ENCODE measurements around the gene AIFM1.

Gene AIFM1

GRCh38 chrX:130165703-130166502, at the start of gene AIFM1:
Gene AIFM1 (minus strand): TSS chrX:130165841. CDS start chrX:130165656, 185 bp downstream.
- no peak for TF ChIP-seq GATA1 (IDR thresholded peaks at IDR 0.05; ENCODE audit: low read depth, low read length)
- peak; percentile 93 for TF ChIP-seq POLR2A (IDR thresholded peaks at IDR 0.05; ENCODE audit: low read length)
- peak; percentile 94 for DNase-seq

- no peak for DNase-seq
- TF ChIP-seq GATA1 (IDR thresholded peaks at IDR 0.05; ENCODE audit: low read depth, low read length) (no peak), POLR2A (IDR thresholded peaks at IDR 0.05; ENCODE audit: low read length) (no peak)
Observed at GRCh38 chrX:130213376-130213775, 47.7 kb upstream of the AIFM1 start.

- TF ChIP-seq GATA1 (IDR thresholded peaks at IDR 0.05; ENCODE audit: low read depth, low read length) (no peak), POLR2A (IDR thresholded peaks at IDR 0.05; ENCODE audit: low read length) (no peak)
Observed at GRCh38 chrX:130212371-130212770, 46.7 kb upstream of the AIFM1 start.

GRCh38 chrX:130211415-130212186, 46.0 kb upstream of the AIFM1 start:
- no peak for DNase-seq
- TF ChIP-seq POLR2A (IDR thresholded peaks at IDR 0.05; ENCODE audit: low read length), result no peak
- TF ChIP-seq GATA1 (IDR thresholded peaks at IDR 0.05; ENCODE audit: low read depth, low read length), result no peak

More at GRCh38 chrX:130212371-130212770, 46.7 kb upstream of the AIFM1 start:
- no peak for DNase-seq

- TF ChIP-seq GATA1 (IDR thresholded peaks at IDR 0.05; ENCODE audit: low read depth, low read length), result no peak
- no peak for TF ChIP-seq POLR2A (IDR thresholded peaks at IDR 0.05; ENCODE audit: low read length)
- DNase-seq, result no peak
Observed at GRCh38 chrX:130204647-130205046, 39.0 kb upstream of the AIFM1 start.

GRCh38 chrX:130197464-130197863, 31.8 kb upstream of the AIFM1 start:
- TF ChIP-seq POLR2A (IDR thresholded peaks at IDR 0.05; ENCODE audit: low read length), result no peak
- DNase-seq, result no peak

- DNase-seq, result no peak
- no peak for TF ChIP-seq POLR2A (IDR thresholded peaks at IDR 0.05; ENCODE audit: low read length)
- no peak for TF ChIP-seq GATA1 (IDR thresholded peaks at IDR 0.05; ENCODE audit: low read depth, low read length)
Observed at GRCh38 chrX:130196466-130196865, 30.8 kb upstream of the AIFM1 start.

GRCh38 chrX:130190801-130191200, 25.2 kb upstream of the AIFM1 start:
- TF ChIP-seq GATA1 (IDR thresholded peaks at IDR 0.05; ENCODE audit: low read depth, low read length), result no peak

GRCh38 chrX:130186651-130187050, 21.0 kb upstream of the AIFM1 start:
- no peak for DNase-seq
- no peak for TF ChIP-seq POLR2A (IDR thresholded peaks at IDR 0.05; ENCODE audit: low read length)
- TF ChIP-seq GATA1 (IDR thresholded peaks at IDR 0.05; ENCODE audit: low read depth, low read length), result no peak

More at GRCh38 chrX:130190801-130191200, 25.2 kb upstream of the AIFM1 start:
- no peak for DNase-seq

- peak in 1 of 2 experiments; percentile 3 for DNase-seq
- no peak for TF ChIP-seq POLR2A (IDR thresholded peaks at IDR 0.05; ENCODE audit: low read length)
- no peak for TF ChIP-seq GATA1 (IDR thresholded peaks at IDR 0.05; ENCODE audit: low read depth, low read length)
Observed at GRCh38 chrX:130184857-130185256, 19.2 kb upstream of the AIFM1 start.

GRCh38 chrX:130184168-130184567, 18.5 kb upstream of the AIFM1 start:
- DNase-seq, result no peak
- TF ChIP-seq GATA1 (IDR thresholded peaks at IDR 0.05; ENCODE audit: low read depth, low read length) (no peak), POLR2A (IDR thresholded peaks at IDR 0.05; ENCODE audit: low read length) (no peak)

GRCh38 chrX:130179579-130180215, 14.1 kb upstream of the AIFM1 start:
- peak; percentile 92 to 93 for DNase-seq
- peak; percentile 61 for TF ChIP-seq GATA1 (IDR thresholded peaks at IDR 0.05; ENCODE audit: low read depth, low read length)
- TF ChIP-seq POLR2A (IDR thresholded peaks at IDR 0.05; ENCODE audit: low read length), result no peak

- DNase-seq, result no peak
- TF ChIP-seq GATA1 (IDR thresholded peaks at IDR 0.05; ENCODE audit: low read depth, low read length) (no peak), POLR2A (IDR thresholded peaks at IDR 0.05; ENCODE audit: low read length) (no peak)
Observed at GRCh38 chrX:130179170-130179569, 13.5 kb upstream of the AIFM1 start.

- TF ChIP-seq GATA1 (IDR thresholded peaks at IDR 0.05; ENCODE audit: low read depth, low read length) (no peak), POLR2A (IDR thresholded peaks at IDR 0.05; ENCODE audit: low read length) (no peak)
- no peak for DNase-seq
Observed at GRCh38 chrX:130176942-130177341, 11.3 kb upstream of the AIFM1 start.

Data from erythroblast (primary cell).